Osteoblast (primary cell): ENCODE measurements around the gene PIEZO1. TPM values are rescaled to one million over a fixed set of nuclear protein-coding genes. Genes with fewer than 3 reads are reported as not detected.

Experiments used
- DNase-seq: peaks from one replicate; pipeline ENCODE4 v3.0.0; 2011; ENCODE audit warnings: low spot score, mixed read lengths; ENCODE audit not compliant: insufficient read length; ENCODE audit errors: missing footprints
- H2AFZ ChIP-seq: 2 replicates; pipeline ENCODE4 v1.6.0; 2011; ENCODE audit warnings: mild to moderate bottlenecking, low read length
- H3K27ac ChIP-seq: 2 replicates; pipeline ENCODE4 v1.5.1; 2011; ENCODE audit warnings: mild to moderate bottlenecking, low read depth, low read length, moderate library complexity
- H3K27me3 ChIP-seq: 2 replicates; pipeline ENCODE4 v1.6.0; 2012; ENCODE audit warnings: mild to moderate bottlenecking, control low read depth, inconsistent platforms, low read length, moderate library complexity; ENCODE audit not compliant: insufficient read depth
- H3K36me3 ChIP-seq: 2 replicates; pipeline ENCODE4 v1.5.1; 2011; ENCODE audit warnings: mild to moderate bottlenecking, low read length, control low read depth, moderate library complexity; ENCODE audit not compliant: insufficient read depth
- H3K4me1 ChIP-seq: 2 replicates; pipeline ENCODE4 v1.5.1; 2011; ENCODE audit warnings: mild to moderate bottlenecking, low read length, control low read depth, moderate library complexity; ENCODE audit not compliant: insufficient read depth
- H3K4me2 ChIP-seq: 2 replicates; pipeline ENCODE4 v1.6.0; 2011; ENCODE audit warnings: mild to moderate bottlenecking, low read length; ENCODE audit not compliant: insufficient read depth
- H3K4me3 ChIP-seq: fragments of 200-600 bp; sonication (generic); 3 replicates; pipeline ENCODE4 v1.5.1; 2012; ENCODE audit warnings: mild to moderate bottlenecking, low read length, inconsistent platforms; ENCODE audit not compliant: insufficient read depth
- H3K79me2 ChIP-seq: 2 replicates; pipeline ENCODE4 v1.6.0; 2012; ENCODE audit warnings: mild to moderate bottlenecking, low read length, control low read depth, inconsistent platforms; ENCODE audit not compliant: insufficient read depth
- H3K9me3 ChIP-seq: 2 replicates; pipeline ENCODE4 v1.5.1; 2011; ENCODE audit warnings: low read depth, low read length, control low read depth
- H4K20me1 ChIP-seq: 2 replicates; pipeline ENCODE4 v1.6.0; 2012; ENCODE audit warnings: mild to moderate bottlenecking, low read length, control low read depth; ENCODE audit not compliant: insufficient read depth
- total RNA-seq: library from RNA; depleted of rRNA; stranded (reverse); fragments of >200 nt; gene quantifications from 2 replicates; pipeline ENCODE4 v1.2.3, GENCODE V29; 2012
- TF ChIP-seq, protein P1 (sequence below): IDR thresholded peaks from 2 replicates; pipeline ENCODE4 v1.5.1; 2011; ENCODE audit warnings: mild to moderate bottlenecking, low read depth, low read length, moderate library complexity; ENCODE audit errors: extremely low read depth

Gene PIEZO1
- total RNA-seq, 1 donor: 207 TPM

DNA sequence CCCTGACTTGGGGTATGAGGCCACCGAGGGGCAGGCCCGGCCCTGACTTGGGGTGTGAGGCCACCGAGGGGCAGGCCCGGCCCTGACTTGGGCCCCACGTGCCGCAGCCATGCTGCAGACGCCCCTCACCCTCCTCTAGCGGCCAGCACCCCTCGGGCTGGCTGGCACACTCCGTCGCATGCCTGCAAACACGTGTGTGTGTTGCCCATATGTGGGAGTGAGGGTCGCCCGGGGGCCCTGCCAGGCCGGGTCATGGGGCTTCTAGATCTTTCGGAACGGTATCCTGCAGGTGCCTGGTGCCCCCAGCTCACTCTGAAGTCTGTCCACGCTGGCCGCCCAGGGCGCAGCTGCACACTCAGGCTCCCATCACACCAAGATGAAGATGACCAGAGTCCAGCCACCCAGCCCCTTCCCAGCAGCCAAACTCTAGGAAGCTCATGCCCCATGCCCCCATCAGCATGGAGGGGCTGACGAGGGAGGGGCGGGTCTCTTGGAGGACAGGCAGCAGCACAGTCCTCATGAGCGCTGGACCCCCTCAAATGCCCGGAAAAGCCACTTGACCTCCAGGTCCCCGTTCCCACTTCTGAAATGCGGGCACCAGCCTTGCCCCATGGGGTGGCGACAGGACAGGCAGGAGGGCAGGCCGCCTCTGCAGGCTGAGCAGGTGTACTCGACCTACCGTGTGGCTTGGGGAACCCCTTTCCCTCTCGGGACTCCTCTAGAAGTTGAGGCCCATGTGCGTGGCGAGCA is 44.9 kb downstream of the PIEZO1 start:
- no peak for DNase-seq
- Histone ChIP-seq H3K4me2 (no peak overlapping the region), H3K27ac (no peak overlapping the region), H3K27me3 (no peaks in the 10 kb centered on the region), H3K9me3 (no peaks in the 10 kb centered on the region), H3K36me3 (peaks cover 38% of the 10 kb centered on the region), H3K4me3 (no peak overlapping the region), H3K4me1 (no peaks in the 10 kb centered on the region), H2AFZ (no peak overlapping the region), H4K20me1 (peaks cover 57% of the 10 kb centered on the region), H3K79me2 (peaks cover 68% of the 10 kb centered on the region)
- TF ChIP-seq, protein P1, sequence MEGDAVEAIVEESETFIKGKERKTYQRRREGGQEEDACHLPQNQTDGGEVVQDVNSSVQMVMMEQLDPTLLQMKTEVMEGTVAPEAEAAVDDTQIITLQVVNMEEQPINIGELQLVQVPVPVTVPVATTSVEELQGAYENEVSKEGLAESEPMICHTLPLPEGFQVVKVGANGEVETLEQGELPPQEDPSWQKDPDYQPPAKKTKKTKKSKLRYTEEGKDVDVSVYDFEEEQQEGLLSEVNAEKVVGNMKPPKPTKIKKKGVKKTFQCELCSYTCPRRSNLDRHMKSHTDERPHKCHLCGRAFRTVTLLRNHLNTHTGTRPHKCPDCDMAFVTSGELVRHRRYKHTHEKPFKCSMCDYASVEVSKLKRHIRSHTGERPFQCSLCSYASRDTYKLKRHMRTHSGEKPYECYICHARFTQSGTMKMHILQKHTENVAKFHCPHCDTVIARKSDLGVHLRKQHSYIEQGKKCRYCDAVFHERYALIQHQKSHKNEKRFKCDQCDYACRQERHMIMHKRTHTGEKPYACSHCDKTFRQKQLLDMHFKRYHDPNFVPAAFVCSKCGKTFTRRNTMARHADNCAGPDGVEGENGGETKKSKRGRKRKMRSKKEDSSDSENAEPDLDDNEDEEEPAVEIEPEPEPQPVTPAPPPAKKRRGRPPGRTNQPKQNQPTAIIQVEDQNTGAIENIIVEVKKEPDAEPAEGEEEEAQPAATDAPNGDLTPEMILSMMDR: no peak

- Histone ChIP-seq H3K9me3 (no peaks in the 10 kb centered on the region), H3K4me2 (no peak overlapping the region), H3K27ac (no peak overlapping the region), H3K4me3 (no peak overlapping the region), H3K79me2 (peaks cover 61% of the 10 kb centered on the region), H2AFZ (no peak overlapping the region), H3K36me3 (peaks cover 41% of the 10 kb centered on the region), H3K27me3 (no peaks in the 10 kb centered on the region), H3K4me1 (no peaks in the 10 kb centered on the region), H4K20me1 (peaks cover 53% of the 10 kb centered on the region)
- no peak for DNase-seq
- TF ChIP-seq, protein P1: no peak
These were observed 45.7 kb downstream of the PIEZO1 start for GRCh38 chr16:88739139-88739976.

DNA sequence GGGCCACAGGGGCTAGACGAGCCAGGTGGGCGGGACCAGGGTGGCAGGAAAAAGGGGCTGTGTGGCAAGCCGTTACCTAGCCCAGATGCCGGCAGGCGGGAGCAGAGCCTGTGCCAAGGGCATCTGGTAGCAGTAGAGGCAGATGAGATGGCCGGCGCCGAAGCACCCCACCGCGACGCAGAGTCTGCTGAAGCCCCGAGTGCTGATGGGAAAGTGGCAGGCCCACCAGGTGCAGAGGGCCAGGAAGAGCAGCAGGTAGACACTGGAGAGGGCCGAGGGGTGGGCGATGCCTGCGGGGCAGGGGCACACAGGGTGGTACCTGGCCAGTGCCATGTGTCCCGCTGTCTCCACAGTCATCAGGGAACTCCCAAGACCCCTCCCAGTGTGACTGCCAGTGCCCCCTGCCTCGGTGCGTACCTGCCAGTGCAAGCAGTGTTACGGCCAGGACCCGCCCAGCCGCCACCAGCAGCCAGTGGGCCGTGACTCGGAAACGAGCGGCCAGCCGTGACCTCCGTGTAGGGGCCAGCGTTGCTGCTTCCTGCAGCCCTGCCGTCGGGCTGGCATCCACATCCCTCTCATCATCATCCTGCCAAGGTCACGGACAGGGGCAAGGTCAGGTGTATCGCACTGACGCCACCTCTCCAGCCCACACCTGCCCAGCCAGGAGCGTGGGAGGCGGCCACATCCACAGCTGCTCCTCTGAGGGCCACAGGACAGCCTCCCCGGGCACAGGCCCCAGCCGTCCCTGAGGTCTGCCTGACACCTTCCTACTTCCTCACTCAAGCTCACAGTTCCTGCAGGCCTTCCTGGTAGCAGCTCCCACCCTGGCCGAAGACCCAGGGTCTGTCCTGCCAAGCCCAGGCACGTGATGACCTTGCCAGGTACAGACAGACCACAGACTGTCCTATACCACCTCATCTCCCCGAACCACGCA is 46.6 kb downstream of the PIEZO1 start:
- peaks cover 52% of the 10 kb centered on the region for H3K79me2 ChIP-seq
- H2AFZ ChIP-seq: no peak overlapping the region
- no peak for DNase-seq
- no peaks in the 10 kb centered on the region for H3K9me3 ChIP-seq
- TF ChIP-seq, protein P1: no peak
- no peaks in the 10 kb centered on the region for H3K4me1 ChIP-seq
- H3K36me3 ChIP-seq: peaks cover 50% of the 10 kb centered on the region
- H3K27me3 ChIP-seq: no peaks in the 10 kb centered on the region
- no peak overlapping the region for H3K4me2 ChIP-seq
- no peak overlapping the region for H3K4me3 ChIP-seq
- no peak overlapping the region for H3K27ac ChIP-seq
- H4K20me1 ChIP-seq: peaks cover 51% of the 10 kb centered on the region
